Activated naive CD4-positive, alpha-beta T cell treated with anti-CD3 and anti-CD28 coated beads, Interleukin-2, amount 50 U/mL, for 72 hours (primary cell): ENCODE measurements around the gene AARSD1. TPM values are rescaled to one million over a fixed set of nuclear protein-coding genes. Genes with fewer than 3 reads are reported as not detected.
A peak's percentile ranks its signal among the peaks of the same experiment; 100 is the strongest.
"Not testable (repeated sequence)": the region's sequence is repeated elsewhere in the genome, so short reads cannot be mapped to it uniquely, and the experiment has no call there.

Source experiments
- ATAC-seq, 2 donors: fragments of 150-1000 bp; cut with Tn5 transposase; 2 replicates each; pipeline ENCODE4 v1.10.0; 2021; ENCODE audit warnings: mild to moderate bottlenecking in 2 of 2, moderate library complexity in 2 of 2
- DNase-seq, 2 donors: peaks; one replicate each; pipeline ENCODE4 v3.0.0; 2021 to 2022; ENCODE audit warnings: low spot score in 2 of 2
- H3K27ac Mint-ChIP-seq, 2 donors: one replicate each; pipeline ENCODE4 v1.8.0; 2022; ENCODE audit warnings: mild to moderate bottlenecking in 2 of 2, mixed read lengths in 2 of 2
- H3K36me3 Mint-ChIP-seq, 2 donors: one replicate each; pipeline ENCODE4 v1.8.0; 2022; ENCODE audit warnings: mixed read lengths in 2 of 2
- H3K9me3 Mint-ChIP-seq, 2 donors: one replicate each; pipeline ENCODE4 v1.8.0; 2022; ENCODE audit warnings: mixed read lengths in 2 of 2
- total RNA-seq, 2 donors: library from RNA; stranded (reverse); gene quantifications; one replicate each; pipeline ENCODE4 v1.2.3, GENCODE V29; 2022

Gene AARSD1
- total RNA-seq, 2 donors from 2014 or later: 51.0 to 63.2 TPM

DNA sequence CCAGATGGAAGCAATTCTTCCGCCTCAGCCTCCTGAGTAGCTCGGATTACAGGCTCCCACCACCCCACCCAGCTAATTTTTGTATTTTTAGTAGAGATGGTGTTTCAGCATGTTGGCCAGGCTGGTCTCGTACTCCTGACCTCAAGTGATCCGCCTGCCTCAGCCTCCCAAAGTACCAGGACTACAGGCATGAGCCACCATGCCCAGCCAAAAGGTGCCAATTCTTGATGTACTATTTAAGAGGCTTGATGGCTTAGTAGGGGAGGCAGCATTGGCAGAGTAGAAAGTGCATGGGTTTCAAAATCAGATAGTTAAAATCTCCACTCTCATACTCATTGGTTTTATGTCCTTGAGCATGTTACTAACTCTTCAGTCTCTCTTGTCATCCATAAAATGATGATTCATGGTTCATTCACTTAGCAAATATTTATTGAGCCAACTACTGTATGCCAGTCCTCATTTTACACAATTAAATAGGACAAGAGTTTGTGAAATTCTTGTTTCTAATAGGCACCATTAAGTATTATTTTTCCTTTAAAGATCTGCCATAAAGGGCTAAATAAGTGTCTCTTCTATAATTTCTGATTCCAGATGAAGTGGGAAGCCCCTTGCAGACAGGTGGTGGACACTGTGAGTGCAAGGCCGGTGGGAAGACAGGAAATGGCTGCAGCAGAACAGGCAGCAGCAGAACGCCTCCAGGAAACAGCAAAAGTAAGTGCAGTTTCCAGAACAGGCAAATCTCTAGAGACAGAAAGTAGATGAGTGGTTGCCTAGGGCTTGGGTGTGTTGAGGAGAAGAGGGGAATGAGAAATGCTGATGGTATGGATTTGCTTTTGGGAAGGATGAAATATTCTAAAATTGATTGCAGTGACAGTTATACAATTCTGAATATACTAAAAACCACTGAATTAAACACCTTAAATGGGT is 25.7 kb upstream of the AARSD1 start:
- no peaks in the 10 kb centered on the region for H3K9me3 Mint-ChIP-seq
- peaks cover 15 to 41% of the 10 kb centered on the region in 2 donors for H3K36me3 Mint-ChIP-seq
- ATAC-seq (no peak), DNase-seq (no peak)
- H3K27ac Mint-ChIP-seq: no peak overlapping the region

GRCh38 chr17:42989141-42989540 is 24.9 kb upstream of the AARSD1 start:
- ATAC-seq: no peak
- DNase-seq: no peak
- Mint-ChIP-seq H3K27ac (no peak overlapping the region), H3K36me3 (peaks cover 15 to 46% of the 10 kb centered on the region in 2 donors), H3K9me3 (no peaks in the 10 kb centered on the region)

DNA sequence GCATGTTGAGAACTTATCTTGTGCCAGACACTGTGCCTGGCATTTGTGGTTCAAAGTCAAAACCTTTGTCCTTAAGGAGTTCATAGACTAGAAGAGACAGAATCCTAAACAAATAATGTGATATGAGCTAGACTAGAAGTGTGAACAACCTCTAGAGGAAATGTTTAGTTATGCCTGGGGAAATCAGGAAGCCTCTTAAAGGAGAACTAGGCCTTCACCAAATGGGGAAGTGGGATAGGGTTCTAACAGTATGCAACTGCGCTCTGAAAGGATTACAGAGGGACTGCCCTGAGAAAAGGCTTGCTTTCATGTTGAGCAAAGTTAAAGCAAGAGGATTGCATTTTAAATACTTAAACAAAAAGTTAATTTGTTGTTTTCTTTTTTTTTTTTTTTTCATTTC is 21.0 kb upstream of the AARSD1 start:
- ATAC-seq: no peak
- Mint-ChIP-seq H3K9me3 (no peaks in the 10 kb centered on the region), H3K36me3 (peaks cover 14 to 56% of the 10 kb centered on the region in 2 donors), H3K27ac (peak overlapping the region in 1 of 2 donors; percentile 4)
- DNase-seq: no peak

GRCh38 chr17:42982266-42982665 is 18.0 kb upstream of the AARSD1 start:
- ATAC-seq: no peak
- peaks cover 9 to 33% of the 10 kb centered on the region in 2 donors for H3K36me3 Mint-ChIP-seq
- peak overlapping the region; percentile 78 to 85 for H3K27ac Mint-ChIP-seq
- no peak for DNase-seq
- H3K9me3 Mint-ChIP-seq: no peaks in the 10 kb centered on the region

- ATAC-seq: peak; percentile 85 to 87
- Mint-ChIP-seq H3K27ac (peak overlapping the region; percentile 78 to 85), H3K9me3 (no peaks in the 10 kb centered on the region), H3K36me3 (peaks cover 9 to 31% of the 10 kb centered on the region in 2 donors)
- peak; percentile 68 to 72 for DNase-seq
Measured at GRCh38 chr17:42980766-42981397, 16.6 kb upstream of the AARSD1 start.

DNA sequence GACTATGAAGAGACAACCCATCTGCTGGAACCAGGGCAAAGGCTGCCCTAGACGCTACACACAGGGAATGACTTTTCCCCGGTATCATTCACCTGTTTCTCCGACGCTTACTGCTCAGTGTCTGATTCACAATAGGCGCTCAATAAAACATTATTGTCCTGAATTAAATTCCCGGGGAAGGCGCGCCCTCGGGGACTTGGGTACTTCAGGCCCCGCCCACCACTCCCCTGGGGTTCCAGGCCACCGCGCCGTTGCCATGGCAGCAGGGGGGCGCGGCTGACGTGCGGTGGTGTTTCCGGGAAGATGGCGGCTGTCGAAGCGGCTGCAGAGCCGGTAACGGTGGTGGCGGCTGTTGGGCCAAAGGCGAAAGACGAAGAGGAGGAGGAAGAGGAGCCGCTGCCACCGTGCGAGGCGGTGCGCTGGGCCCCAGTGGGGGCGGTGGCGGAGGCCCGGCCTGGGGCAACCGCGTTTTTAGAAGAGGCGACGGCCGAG is 16.1 kb upstream of the AARSD1 start, which contains the start of gene RUNDC1:
Gene RUNDC1, plus strand, starts transcription at position 292 of the 492 bp plus-strand sequence. Its CDS starts 12 bp downstream, at position 304.
- DNase-seq: peak; percentile 87 to 91
- peaks cover 9 to 26% of the 10 kb centered on the region in 2 donors for H3K36me3 Mint-ChIP-seq
- H3K9me3 Mint-ChIP-seq: no peaks in the 10 kb centered on the region
- peak; percentile 77 to 86 for ATAC-seq
- H3K27ac Mint-ChIP-seq: peak within 1 kb of the TSS; percentile 85 to 98

DNA sequence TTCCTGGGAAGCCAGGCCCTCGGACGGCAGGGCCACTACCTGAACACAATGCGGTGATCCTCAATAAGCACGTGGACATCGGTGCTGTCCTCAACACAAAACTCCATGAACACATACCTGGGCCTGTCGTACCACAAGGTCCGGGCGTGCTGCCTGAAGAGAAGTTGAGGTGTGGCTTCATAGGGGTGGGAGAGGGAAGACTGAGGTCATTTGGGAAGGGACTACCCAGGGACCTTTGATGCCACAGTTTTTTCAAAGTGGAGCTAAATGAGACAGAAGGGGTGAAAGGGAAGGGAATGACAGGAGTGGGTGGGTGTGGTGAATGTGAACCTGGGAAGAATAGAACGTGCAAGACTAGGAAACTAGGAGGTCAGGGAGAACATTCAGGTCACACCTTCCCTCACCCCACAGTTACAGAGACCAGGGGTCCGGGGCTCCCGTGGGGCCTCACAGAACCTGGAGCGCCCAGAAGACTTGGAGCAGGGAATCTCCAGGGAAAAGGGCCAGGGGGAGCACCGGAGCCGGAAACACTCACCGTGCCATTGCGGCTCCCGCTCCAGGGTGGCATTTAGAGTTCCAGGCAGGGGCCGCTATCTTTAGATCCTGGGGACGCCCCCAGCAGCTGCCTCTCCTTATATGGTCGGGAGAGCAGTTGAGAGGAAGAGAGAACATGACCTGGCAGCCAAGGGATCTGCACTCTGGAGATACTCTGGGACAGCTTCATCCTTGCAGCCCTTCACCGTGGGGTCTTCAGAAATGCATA is 15.4 kb upstream of the AARSD1 start, which contains the start of gene PTGES3L:
Gene PTGES3L, minus strand, starts transcription at position 570 of the 763 bp plus-strand sequence. Its CDS starts 27 bp downstream, at position 543.
- H3K27ac Mint-ChIP-seq: peak within 1 kb of the TSS; percentile 85 to 98
- DNase-seq (peak; percentile 27 to 66), ATAC-seq (peak; percentile 76 to 83)
- H3K9me3 Mint-ChIP-seq: no peaks in the 10 kb centered on the region
- H3K36me3 Mint-ChIP-seq: peaks cover 9 to 26% of the 10 kb centered on the region in 2 donors

- not testable (repeated sequence) for H3K36me3 Mint-ChIP-seq, ATAC-seq, H3K9me3 Mint-ChIP-seq
Measured at GRCh38 chr17:42975701-42976100, 11.4 kb upstream of the AARSD1 start.

DNA sequence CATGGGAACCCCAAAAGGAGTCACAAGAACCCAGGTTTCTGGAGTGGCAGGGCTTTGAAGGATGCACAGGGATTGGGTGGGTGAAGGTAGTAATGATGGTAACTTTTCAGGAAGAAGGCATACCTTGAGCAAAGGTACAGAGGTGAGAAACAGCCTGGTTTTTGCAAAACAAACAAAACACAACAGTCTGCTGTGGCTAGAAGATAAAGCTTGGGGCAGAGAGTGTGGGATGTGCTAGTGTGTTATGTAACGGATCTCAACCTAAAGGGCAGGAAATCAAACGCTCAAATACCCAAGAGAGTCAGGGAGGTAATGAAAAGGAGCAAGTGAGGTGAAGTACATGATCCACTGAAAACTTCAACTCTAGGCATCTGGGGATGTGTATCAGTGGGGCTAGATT is 11.0 kb upstream of the AARSD1 start:
- Mint-ChIP-seq H3K27ac (no peak overlapping the region), H3K9me3 (no peaks in the 10 kb centered on the region), H3K36me3 (peaks cover 0 to 2% of the 10 kb centered on the region in 2 donors)
- no peak for ATAC-seq
- no peak for DNase-seq

More at GRCh38 chr17:42975701-42976100, 11.4 kb upstream of the AARSD1 start:
- not testable (repeated sequence) for H3K27ac Mint-ChIP-seq, DNase-seq

GRCh38 chr17:42973323-42973722 is 9.1 kb upstream of the AARSD1 start:
- not testable (repeated sequence) for ATAC-seq, DNase-seq, H3K36me3 Mint-ChIP-seq, H3K9me3 Mint-ChIP-seq, H3K27ac Mint-ChIP-seq

- H3K27ac Mint-ChIP-seq: no peak overlapping the region
- no peak for ATAC-seq
Measured at GRCh38 chr17:42971589-42971988, 7.3 kb upstream of the AARSD1 start.

DNA sequence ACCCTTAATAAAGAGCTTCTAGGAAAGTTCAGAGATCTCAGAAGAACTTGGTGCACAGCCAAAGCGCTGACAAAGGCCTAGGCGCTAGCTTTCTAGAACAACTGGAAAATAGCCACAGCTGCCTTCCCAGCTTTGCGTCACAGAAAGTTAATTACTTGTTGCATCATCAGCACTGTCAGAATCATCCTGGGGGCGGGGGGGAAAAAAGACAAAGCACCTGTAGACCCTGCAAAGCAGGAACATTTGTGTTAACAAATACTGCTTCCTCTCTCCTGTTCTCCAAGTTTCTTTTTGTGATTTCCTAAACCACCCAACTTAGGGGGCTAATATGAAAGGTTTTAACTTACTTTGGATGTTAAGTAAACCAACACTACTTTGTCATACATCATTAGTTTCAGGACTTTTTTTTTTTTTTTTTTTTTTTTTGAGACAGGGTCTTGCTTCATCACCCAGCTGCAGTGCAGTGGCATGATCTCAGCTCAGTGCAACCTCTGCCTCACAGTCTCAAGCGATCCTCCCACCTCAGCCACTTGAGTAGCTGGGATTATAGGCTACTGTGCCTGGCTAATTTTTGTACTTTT is 4.8 kb upstream of the AARSD1 start:
- ATAC-seq: no peak
- DNase-seq: no peak
- Mint-ChIP-seq H3K36me3 (peaks cover 6% of the 10 kb centered on the region in 2 donors), H3K9me3 (no peaks in the 10 kb centered on the region), H3K27ac (no peak overlapping the region)

More at GRCh38 chr17:42971589-42971988, 7.3 kb upstream of the AARSD1 start:
- Mint-ChIP-seq H3K36me3 (no peaks in the 10 kb centered on the region), H3K9me3 (no peaks in the 10 kb centered on the region)
- no peak for DNase-seq

DNA sequence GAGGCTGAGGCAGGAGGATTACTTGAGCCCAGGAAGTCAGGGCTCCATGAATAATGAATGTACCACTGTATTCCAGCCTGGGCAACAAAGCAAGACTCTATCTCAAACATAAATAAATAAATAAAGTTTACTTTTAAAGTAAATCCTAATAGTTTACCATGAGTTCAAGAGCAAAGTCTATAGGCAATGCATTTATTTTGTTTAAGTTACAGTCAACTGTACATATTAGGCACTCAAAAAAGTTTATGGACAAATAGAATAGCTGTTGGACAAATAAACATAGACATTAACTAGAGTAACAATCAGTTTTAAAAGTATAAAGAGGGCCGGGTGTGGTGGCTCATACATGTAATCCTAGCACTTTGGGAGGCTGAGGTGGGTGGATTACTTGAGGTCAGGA is 3.7 kb upstream of the AARSD1 start:
- ATAC-seq (no peak), DNase-seq (no peak)
- no peaks in the 10 kb centered on the region for H3K9me3 Mint-ChIP-seq
- peaks cover 13 to 14% of the 10 kb centered on the region in 2 donors for H3K36me3 Mint-ChIP-seq
- no peak overlapping the region for H3K27ac Mint-ChIP-seq

DNA sequence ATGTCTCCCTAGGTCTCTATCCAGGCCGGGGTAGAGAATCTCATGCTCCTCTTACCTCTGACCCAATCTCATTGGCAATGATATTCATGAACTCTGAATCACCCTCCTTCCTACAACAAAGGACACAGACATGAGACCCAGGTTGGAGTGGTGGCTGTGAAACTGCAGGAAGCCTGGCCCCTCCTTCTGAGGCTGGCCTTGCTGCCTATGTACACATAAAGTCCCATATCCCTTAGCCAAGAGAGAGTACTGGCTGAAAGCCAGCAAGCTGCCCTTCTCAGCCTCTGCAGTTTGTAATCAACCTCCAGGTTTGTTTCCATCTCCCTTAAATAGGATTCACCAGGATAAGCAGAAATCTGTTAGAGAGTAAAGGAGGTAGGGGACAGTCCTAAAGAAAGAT is 10.6 kb downstream of the AARSD1 start:
- Mint-ChIP-seq H3K27ac (peak overlapping the region; percentile 46 to 62), H3K36me3 (peaks cover 4 to 7% of the 10 kb centered on the region in 2 donors)
- DNase-seq: no peak

DNA sequence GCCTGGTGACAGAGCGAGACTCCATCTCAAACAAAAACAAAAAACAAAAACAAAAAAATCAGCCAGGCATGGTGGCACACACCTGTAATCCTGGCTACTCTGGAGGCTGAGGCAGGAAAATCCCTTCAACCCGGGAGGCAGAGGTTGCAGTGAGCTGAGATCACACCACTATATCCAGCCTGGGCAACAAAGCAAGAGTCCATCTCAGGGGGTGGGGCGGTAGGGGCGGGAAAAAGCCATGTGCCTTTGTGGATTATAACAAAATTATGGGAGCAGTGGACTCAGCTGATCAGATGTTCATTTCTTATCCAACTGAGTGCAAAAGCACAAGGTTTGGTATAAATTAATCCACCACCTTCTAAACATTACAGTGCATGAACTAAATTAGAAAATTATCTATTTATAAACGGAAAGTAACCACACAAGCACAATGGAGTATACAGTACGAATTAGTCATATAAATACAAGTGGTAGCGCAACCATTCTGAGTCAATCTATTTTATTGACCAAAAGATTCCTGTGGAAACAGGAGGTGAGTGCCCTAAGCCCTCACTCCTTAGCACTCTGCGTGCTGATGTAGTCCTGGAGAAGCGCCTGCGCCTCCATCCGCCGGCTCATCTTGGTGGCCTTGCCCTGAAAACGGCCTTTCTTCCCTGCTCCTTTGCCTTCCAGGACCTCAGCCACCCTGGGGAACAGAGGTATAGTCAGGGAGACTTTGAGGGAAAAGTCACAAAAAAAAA is 14.0 kb downstream of the AARSD1 start:
- no peak overlapping the region for H3K27ac Mint-ChIP-seq
- no peaks in the 10 kb centered on the region for H3K9me3 Mint-ChIP-seq
- ATAC-seq (no peak), DNase-seq (no peak)
- peaks cover 0 to 7% of the 10 kb centered on the region in 2 donors for H3K36me3 Mint-ChIP-seq

More for the DNA sequence above, 10.6 kb downstream of the AARSD1 start:
- ATAC-seq: no peak
- H3K9me3 Mint-ChIP-seq: no peaks in the 10 kb centered on the region
